SK-N-SH treated with all-trans-retinoic acid at 6 μM for 48 hours (cell line): ENCODE results near the gene PDCL3.

Experiments used
- BACH2 ChIP-seq: fragments of 250-450 bp; sonication (Bioruptor Pico); IDR thresholded peaks from 2 replicates; pipeline ENCODE4 v1.9.0; 2021; ENCODE audit warnings: mild to moderate bottlenecking, borderline replicate concordance
- CREB5 ChIP-seq: fragments of 250-450 bp; sonication (Bioruptor Pico); IDR thresholded peaks from 2 replicates; pipeline ENCODE4 v1.5.1; 2020; ENCODE audit warnings: low read depth, mild to moderate bottlenecking, moderate library complexity
- CSDC2 ChIP-seq: fragments of 250-450 bp; sonication (Bioruptor Pico); IDR thresholded peaks from 2 replicates; pipeline ENCODE4 v1.5.0; 2020; ENCODE audit warnings: mild to moderate bottlenecking, moderate library complexity
- OSR1 ChIP-seq: fragments of 250-450 bp; sonication (Bioruptor Pico); IDR thresholded peaks from 2 replicates; pipeline ENCODE4 v1.8.0; 2022; ENCODE audit warnings: moderate library complexity, mild to moderate bottlenecking, inconsistent platforms
- ZFP3 ChIP-seq: fragments of 250-450 bp; sonication (Bioruptor Pico); IDR thresholded peaks from 2 replicates; pipeline ENCODE4 v1.5.0; 2020; ENCODE audit warnings: mild to moderate bottlenecking, moderate library complexity

GRCh38 chr2:100517556-100517955, 45.2 kb upstream of the PDCL3 start:
- TF ChIP-seq BACH2 (no peak), OSR1 (CRISPR knock-in tag) (no peak), CREB5 (CRISPR knock-in tag) (no peak), ZFP3 (CRISPR knock-in tag) (no peak), CSDC2 (CRISPR knock-in tag) (no peak)
